ENCODE results near the gene KCNV2. TPM values are rescaled to one million over a fixed set of nuclear protein-coding genes. Genes with fewer than 3 reads are reported as not detected.

KCNV2 gene
- total and polyA plus RNA-seq, 10 donors, result not detected

DNA sequence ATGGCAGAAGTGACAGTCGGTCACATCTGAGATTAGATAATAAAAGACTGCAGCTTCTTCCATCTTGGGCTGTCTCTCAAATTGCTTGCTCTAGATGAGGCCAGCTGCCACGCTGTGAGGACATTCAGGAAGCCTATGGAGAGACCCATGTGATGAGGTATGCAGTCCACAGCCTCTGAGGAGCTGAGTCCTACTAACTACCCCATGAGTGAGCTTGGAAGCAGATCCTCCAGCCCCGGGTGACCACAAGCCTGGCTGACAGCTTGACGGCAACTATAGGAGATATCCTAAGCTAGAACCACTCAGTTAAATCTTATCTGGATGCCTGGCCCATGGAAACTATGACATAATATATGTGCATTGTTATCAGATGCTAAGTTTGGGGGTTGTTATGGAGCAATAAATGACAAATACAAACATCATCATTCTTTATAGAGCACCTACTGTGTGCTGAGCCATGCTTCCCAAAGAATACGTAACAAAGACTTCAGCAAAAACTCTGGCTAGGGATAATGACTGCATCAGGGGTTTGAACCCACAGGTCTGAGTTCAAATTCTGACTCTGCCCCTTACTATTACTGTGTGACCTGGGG is 26.7 kb downstream of the KCNV2 start:
- H3K27ac ChIP-seq, result no peak overlapping the region
- no peaks in the 10 kb centered on the region for H3K9me3 ChIP-seq
- no peak for DNase-seq
- no peaks in the 10 kb centered on the region for H3K27me3 ChIP-seq (replicated peaks in 1 of 7)
- intact Hi-C loops (cut with DNase I; ENCODE audit: low total_unique reads), result no loop called here
- H3K36me3 ChIP-seq, result peaks cover 0 to 34% (median 0%) of the 10 kb centered on the region in 6 donors
- WGBS, 5 donors, result 93 to 100% (median 97%) methylated on average over 4 to 5 of the region's 5 CpGs
- H3K4me3 ChIP-seq, result no peak overlapping the region
- TF ChIP-seq, protein P1, sequence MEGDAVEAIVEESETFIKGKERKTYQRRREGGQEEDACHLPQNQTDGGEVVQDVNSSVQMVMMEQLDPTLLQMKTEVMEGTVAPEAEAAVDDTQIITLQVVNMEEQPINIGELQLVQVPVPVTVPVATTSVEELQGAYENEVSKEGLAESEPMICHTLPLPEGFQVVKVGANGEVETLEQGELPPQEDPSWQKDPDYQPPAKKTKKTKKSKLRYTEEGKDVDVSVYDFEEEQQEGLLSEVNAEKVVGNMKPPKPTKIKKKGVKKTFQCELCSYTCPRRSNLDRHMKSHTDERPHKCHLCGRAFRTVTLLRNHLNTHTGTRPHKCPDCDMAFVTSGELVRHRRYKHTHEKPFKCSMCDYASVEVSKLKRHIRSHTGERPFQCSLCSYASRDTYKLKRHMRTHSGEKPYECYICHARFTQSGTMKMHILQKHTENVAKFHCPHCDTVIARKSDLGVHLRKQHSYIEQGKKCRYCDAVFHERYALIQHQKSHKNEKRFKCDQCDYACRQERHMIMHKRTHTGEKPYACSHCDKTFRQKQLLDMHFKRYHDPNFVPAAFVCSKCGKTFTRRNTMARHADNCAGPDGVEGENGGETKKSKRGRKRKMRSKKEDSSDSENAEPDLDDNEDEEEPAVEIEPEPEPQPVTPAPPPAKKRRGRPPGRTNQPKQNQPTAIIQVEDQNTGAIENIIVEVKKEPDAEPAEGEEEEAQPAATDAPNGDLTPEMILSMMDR (IDR thresholded peaks at IDR 0.05 in 8 of 11, conservative IDR thresholded peaks at IDR 0.05 in 3 of 11), result no peak
- TF ChIP-seq POLR2AphosphoS5 (IDR thresholded peaks at IDR 0.05), result no peak
- no peak for TF ChIP-seq POLR2A (IDR thresholded peaks at IDR 0.05)
- no peaks in the 10 kb centered on the region for H3K4me1 ChIP-seq

DNA sequence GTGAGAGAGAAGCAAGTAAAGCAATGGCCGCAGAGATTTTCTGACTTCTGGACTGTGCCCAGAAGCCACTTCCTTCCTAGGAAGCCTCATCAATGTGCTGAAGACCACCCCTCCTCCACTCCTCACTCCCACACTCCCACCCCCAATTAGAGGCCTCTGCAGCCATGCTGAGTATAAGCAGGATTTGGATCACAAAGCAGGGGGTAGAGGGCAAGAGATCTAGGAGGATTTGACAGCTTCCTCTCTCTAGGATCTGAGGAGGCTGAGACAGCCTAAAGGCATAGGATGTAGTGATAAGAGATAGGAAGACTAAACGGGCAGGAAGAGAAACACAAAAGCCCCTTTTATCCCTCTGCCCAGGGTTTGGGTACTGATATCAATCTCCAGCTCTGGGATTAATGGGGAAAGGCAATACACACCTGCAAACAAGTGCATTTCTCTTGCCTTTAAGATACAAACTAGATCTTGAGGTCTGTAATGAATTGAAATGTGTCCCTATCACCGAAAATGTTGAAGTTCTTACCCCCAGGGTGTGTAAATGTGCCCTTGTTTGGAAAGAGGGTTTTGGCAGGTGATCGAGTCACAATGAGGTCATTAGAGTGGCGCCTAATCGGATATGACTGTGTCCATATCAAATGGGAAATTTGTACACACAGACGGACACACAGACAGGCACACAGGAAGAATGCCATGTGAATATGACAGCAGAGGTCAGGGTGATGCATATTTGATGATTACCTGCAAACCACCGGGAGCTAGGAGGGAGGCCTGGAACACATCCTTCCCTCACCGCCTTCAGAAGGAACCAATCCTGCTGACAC is 28.5 kb downstream of the KCNV2 start:
- H3K9me3 ChIP-seq, result peaks cover 0 to 11% (median 0%) of the 10 kb centered on the region in 8 donors
- H3K27ac ChIP-seq, result no peak overlapping the region
- DNase-seq, result no peak
- TF ChIP-seq POLR2AphosphoS5 (IDR thresholded peaks at IDR 0.05) (no peak), POLR2A (IDR thresholded peaks at IDR 0.05) (no peak)
- TF ChIP-seq, protein P1 (IDR thresholded peaks at IDR 0.05 in 8 of 11, conservative IDR thresholded peaks at IDR 0.05 in 3 of 11), result no peak
- H3K4me1 ChIP-seq, result no peaks in the 10 kb centered on the region
- no peak overlapping the region for H3K4me3 ChIP-seq
- no peaks in the 10 kb centered on the region for H3K27me3 ChIP-seq (replicated peaks in 1 of 7)
- WGBS, 5 donors, result 74 to 80% (median 80%) methylated on average over 9 of the region's 9 CpGs
- intact Hi-C loops (cut with DNase I; ENCODE audit: low total_unique reads), result no loop called here
- peaks cover 0 to 49% (median 0%) of the 10 kb centered on the region in 6 donors for H3K36me3 ChIP-seq

DNA sequence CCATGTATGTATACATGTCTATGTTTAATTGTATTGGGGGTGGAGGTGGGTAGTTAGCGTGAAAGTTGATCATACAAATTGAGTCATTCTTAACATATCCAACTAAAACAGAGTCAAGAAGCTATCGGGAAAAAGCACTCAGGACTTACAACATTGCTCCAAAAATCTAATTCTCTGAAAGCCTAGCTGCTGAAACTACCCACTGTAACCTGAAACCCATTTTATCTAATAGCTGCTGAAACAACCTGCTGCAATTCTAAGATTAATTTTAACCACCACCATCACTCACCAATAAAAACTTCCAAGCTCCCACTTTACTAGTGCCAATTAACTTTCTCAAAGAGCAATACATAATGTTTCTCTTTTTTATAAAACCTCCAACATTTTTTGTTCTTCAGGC is 32.2 kb downstream of the KCNV2 start:
- DNase-seq, result no peak
- Histone ChIP-seq H3K36me3 (peaks cover 0 to 52% (median 0%) of the 10 kb centered on the region in 6 donors), H3K9me3 (peaks cover 0 to 11% (median 0%) of the 10 kb centered on the region in 8 donors), H3K27me3 (replicated peaks in 1 of 7) (no peaks in the 10 kb centered on the region), H3K4me1 (no peaks in the 10 kb centered on the region), H3K4me3 (no peak overlapping the region), H3K27ac (no peak overlapping the region)
- TF ChIP-seq POLR2A (IDR thresholded peaks at IDR 0.05) (no peak), POLR2AphosphoS5 (IDR thresholded peaks at IDR 0.05) (no peak)
- TF ChIP-seq, protein P1 (IDR thresholded peaks at IDR 0.05 in 8 of 11, conservative IDR thresholded peaks at IDR 0.05 in 3 of 11), result no peak
- intact Hi-C loops (cut with DNase I; ENCODE audit: low total_unique reads), result no loop called here
- WGBS, 5 donors, result 96 to 98% (median 97%) methylated on average over 2 of the region's 2 CpGs

DNA sequence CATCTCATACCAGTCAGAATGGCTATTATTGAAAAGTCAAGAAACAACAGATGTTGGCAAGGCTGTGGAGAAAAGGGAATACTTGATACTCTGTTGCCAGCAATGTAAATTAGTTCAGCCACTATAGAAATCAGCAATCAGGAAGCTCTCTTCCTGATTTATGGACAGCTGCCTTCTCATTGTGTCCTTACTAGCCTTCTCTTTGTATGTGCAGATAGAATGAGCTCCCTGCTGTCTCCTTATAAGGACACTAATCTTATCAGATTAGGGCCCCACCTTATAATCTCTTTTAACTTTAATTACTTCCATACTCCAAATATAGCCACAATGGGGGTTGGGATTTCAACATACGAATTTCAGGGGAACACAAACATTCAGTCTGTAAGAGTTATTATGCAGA is 38.0 kb downstream of the KCNV2 start:
- WGBS, 5 donors, result 70 to 90% (median 87%) methylated on average over 1 of the region's 1 CpG
- Histone ChIP-seq H3K27me3 (replicated peaks in 1 of 7) (no peaks in the 10 kb centered on the region), H3K4me3 (no peak overlapping the region), H3K36me3 (peaks cover 0 to 32% (median 0%) of the 10 kb centered on the region in 6 donors), H3K4me1 (no peaks in the 10 kb centered on the region), H3K27ac (no peak overlapping the region), H3K9me3 (peaks cover 0 to 4% (median 0%) of the 10 kb centered on the region in 8 donors)
- no peak for DNase-seq
- intact Hi-C loops (cut with DNase I; ENCODE audit: low total_unique reads), result no loop called here
- TF ChIP-seq, protein P1 (IDR thresholded peaks at IDR 0.05 in 8 of 11, conservative IDR thresholded peaks at IDR 0.05 in 3 of 11), result no peak
- TF ChIP-seq POLR2AphosphoS5 (IDR thresholded peaks at IDR 0.05), result no peak
- TF ChIP-seq POLR2A (IDR thresholded peaks at IDR 0.05), result no peak
